ENCODE data around the gene D2HGDH.
"Not testable (repeated sequence)": the region's sequence is repeated elsewhere in the genome, so short reads cannot be mapped to it uniquely, and the experiment has no call there.

D2HGDH gene

DNA sequence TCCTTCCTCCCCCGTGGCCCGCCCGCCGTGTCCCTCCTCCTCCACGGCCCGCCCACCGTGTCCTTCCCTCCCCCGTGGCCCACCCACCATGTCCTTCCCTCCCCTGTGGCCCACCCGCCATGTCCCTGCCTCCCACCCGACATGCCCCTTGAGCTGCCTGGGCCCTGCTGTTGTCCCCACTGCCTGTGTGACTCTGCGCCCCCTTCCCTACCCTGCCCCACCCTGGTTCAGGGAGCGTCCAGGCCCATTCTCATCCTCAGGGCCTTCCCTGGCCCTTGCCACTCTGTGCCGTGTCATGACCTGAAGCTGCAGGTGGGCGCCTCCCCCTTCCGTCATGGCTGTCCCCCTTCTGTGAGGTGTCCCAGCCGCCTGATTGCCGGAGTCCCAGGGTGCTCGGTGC lies 20.7 kb downstream of the D2HGDH start:
- Histone ChIP-seq H3K9me3 (ENCODE audit: control insufficient read depth, insufficient read depth, low read length) (no peaks in the 10 kb centered on the region), H3K27ac (ENCODE audit: low read depth, low read length) (no peak overlapping the region), H3K4me3 (ENCODE audit: low read length) (no peak overlapping the region), H3K27me3 (ENCODE audit: control insufficient read depth, low read length) (no peaks in the 10 kb centered on the region), H4K20me1 (ENCODE audit: control insufficient read depth, insufficient read depth, low read depth, low read length) (no peaks in the 10 kb centered on the region), H3K36me3 (ENCODE audit: control insufficient read depth, low read length) (peaks cover 76% of the 10 kb centered on the region), H3K4me1 (ENCODE audit: control insufficient read depth, low read length) (no peaks in the 10 kb centered on the region), H3K4me2 (ENCODE audit: low read length) (no peak overlapping the region), H3K79me2 (ENCODE audit: control insufficient read depth, low read length) (no peaks in the 10 kb centered on the region), H3F3A (ENCODE audit: control insufficient read depth, insufficient read depth) (no peaks in the 10 kb centered on the region), H3K9me2 (replicated peaks; ENCODE audit: control insufficient read depth, low read length) (no peaks in the 10 kb centered on the region)
- TF ChIP-seq, protein P1, sequence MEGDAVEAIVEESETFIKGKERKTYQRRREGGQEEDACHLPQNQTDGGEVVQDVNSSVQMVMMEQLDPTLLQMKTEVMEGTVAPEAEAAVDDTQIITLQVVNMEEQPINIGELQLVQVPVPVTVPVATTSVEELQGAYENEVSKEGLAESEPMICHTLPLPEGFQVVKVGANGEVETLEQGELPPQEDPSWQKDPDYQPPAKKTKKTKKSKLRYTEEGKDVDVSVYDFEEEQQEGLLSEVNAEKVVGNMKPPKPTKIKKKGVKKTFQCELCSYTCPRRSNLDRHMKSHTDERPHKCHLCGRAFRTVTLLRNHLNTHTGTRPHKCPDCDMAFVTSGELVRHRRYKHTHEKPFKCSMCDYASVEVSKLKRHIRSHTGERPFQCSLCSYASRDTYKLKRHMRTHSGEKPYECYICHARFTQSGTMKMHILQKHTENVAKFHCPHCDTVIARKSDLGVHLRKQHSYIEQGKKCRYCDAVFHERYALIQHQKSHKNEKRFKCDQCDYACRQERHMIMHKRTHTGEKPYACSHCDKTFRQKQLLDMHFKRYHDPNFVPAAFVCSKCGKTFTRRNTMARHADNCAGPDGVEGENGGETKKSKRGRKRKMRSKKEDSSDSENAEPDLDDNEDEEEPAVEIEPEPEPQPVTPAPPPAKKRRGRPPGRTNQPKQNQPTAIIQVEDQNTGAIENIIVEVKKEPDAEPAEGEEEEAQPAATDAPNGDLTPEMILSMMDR (IDR thresholded peaks at IDR 0.05; ENCODE audit: low read depth, low read length, poor library complexity, severe bottlenecking) = no peak
- no peak for TF ChIP-seq EZH2phosphoT487 (IDR thresholded peaks at IDR 0.05; ENCODE audit: borderline replicate concordance, low read length)

- Histone ChIP-seq H3K79me2 (ENCODE audit: control insufficient read depth, low read length) (no peaks in the 10 kb centered on the region), H3F3A (ENCODE audit: control insufficient read depth, insufficient read depth) (no peaks in the 10 kb centered on the region), H3K9me2 (replicated peaks; ENCODE audit: control insufficient read depth, low read length) (no peaks in the 10 kb centered on the region), H4K20me1 (ENCODE audit: control insufficient read depth, insufficient read depth, low read depth, low read length) (no peaks in the 10 kb centered on the region), H3K4me3 (ENCODE audit: low read length) (no peak overlapping the region), H3K27ac (ENCODE audit: low read depth, low read length) (no peak overlapping the region), H3K4me1 (ENCODE audit: control insufficient read depth, low read length) (peaks cover under 1% of the 10 kb centered on the region; the same call in 1 of the 2 replicates), H3K27me3 (ENCODE audit: control insufficient read depth, low read length) (no peaks in the 10 kb centered on the region), H3K4me2 (ENCODE audit: low read length) (no peak overlapping the region), H3K9me3 (ENCODE audit: control insufficient read depth, insufficient read depth, low read length) (no peaks in the 10 kb centered on the region), H3K36me3 (ENCODE audit: control insufficient read depth, low read length) (peaks cover 82% of the 10 kb centered on the region)
- TF ChIP-seq, protein P1 (IDR thresholded peaks at IDR 0.05; ENCODE audit: low read depth, low read length, poor library complexity, severe bottlenecking) = no peak
- TF ChIP-seq EZH2phosphoT487 (IDR thresholded peaks at IDR 0.05; ENCODE audit: borderline replicate concordance, low read length) = no peak
These were observed 21.3 kb downstream of the D2HGDH start for GRCh38 chr2:241755777-241756176.

GRCh38 chr2:241759067-241759807 lies 24.8 kb downstream of the D2HGDH start:
- H3K4me1 ChIP-seq (ENCODE audit: control insufficient read depth, low read length) = peaks cover 3% of the 10 kb centered on the region; the same call in 1 of the 2 replicates
- peaks cover 56% of the 10 kb centered on the region for H3K36me3 ChIP-seq (ENCODE audit: control insufficient read depth, low read length)
- no peaks in the 10 kb centered on the region for H4K20me1 ChIP-seq (ENCODE audit: control insufficient read depth, insufficient read depth, low read depth, low read length)
- no peaks in the 10 kb centered on the region for H3K9me2 ChIP-seq (replicated peaks; ENCODE audit: control insufficient read depth, low read length)
- no peaks in the 10 kb centered on the region for H3F3A ChIP-seq (ENCODE audit: control insufficient read depth, insufficient read depth)
- no peak overlapping the region for H3K27ac ChIP-seq (ENCODE audit: low read depth, low read length)
- TF ChIP-seq EZH2phosphoT487 (IDR thresholded peaks at IDR 0.05; ENCODE audit: borderline replicate concordance, low read length) = no peak
- TF ChIP-seq, protein P1 (IDR thresholded peaks at IDR 0.05; ENCODE audit: low read depth, low read length, poor library complexity, severe bottlenecking) = no peak
- H3K27me3 ChIP-seq (ENCODE audit: control insufficient read depth, low read length) = no peaks in the 10 kb centered on the region
- no peaks in the 10 kb centered on the region for H3K79me2 ChIP-seq (ENCODE audit: control insufficient read depth, low read length)
- H3K9me3 ChIP-seq (ENCODE audit: control insufficient read depth, insufficient read depth, low read length) = no peaks in the 10 kb centered on the region
- no peak overlapping the region for H3K4me3 ChIP-seq (ENCODE audit: low read length)
- H3K4me2 ChIP-seq (ENCODE audit: low read length) = no peak overlapping the region

DNA sequence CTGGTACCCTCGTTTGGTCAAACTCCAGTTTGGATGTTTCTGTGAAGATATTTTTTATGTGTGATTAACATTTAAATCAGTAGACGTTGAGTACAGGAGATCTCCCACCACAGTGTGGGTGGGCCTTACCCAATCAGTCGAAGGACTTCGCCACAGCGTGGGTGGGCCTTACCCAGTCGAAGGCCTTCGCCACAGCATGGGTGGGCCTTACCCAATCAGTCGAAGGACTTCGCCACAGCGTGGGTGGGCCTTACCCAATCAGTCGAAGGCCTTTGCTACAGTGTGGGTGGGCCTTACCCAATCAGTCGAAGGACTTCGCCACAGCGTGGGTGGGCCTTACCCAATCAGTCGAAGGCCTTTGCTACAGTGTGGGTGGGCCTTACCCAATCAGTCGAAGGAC lies 25.5 kb downstream of the D2HGDH start:
- H4K20me1 ChIP-seq (ENCODE audit: control insufficient read depth, insufficient read depth, low read depth, low read length); H3K9me3 ChIP-seq (ENCODE audit: control insufficient read depth, insufficient read depth, low read length); H3F3A ChIP-seq (ENCODE audit: control insufficient read depth, insufficient read depth); H3K4me1 ChIP-seq (ENCODE audit: control insufficient read depth, low read length); H3K27me3 ChIP-seq (ENCODE audit: control insufficient read depth, low read length); H3K4me2 ChIP-seq (ENCODE audit: low read length); H3K9me2 ChIP-seq (replicated peaks; ENCODE audit: control insufficient read depth, low read length); H3K79me2 ChIP-seq (ENCODE audit: control insufficient read depth, low read length); H3K4me3 ChIP-seq (ENCODE audit: low read length); H3K27ac ChIP-seq (ENCODE audit: low read depth, low read length): not testable (repeated sequence)
- peaks cover 56% of the 10 kb centered on the region for H3K36me3 ChIP-seq (ENCODE audit: control insufficient read depth, low read length)

All from DOHH2 (cell line).